ENCODE data around the gene ARID3B.
"Not testable (repeated sequence)": the region's sequence is repeated elsewhere in the genome, so short reads cannot be mapped to it uniquely, and the experiment has no call there.

Gene ARID3B, protein sequence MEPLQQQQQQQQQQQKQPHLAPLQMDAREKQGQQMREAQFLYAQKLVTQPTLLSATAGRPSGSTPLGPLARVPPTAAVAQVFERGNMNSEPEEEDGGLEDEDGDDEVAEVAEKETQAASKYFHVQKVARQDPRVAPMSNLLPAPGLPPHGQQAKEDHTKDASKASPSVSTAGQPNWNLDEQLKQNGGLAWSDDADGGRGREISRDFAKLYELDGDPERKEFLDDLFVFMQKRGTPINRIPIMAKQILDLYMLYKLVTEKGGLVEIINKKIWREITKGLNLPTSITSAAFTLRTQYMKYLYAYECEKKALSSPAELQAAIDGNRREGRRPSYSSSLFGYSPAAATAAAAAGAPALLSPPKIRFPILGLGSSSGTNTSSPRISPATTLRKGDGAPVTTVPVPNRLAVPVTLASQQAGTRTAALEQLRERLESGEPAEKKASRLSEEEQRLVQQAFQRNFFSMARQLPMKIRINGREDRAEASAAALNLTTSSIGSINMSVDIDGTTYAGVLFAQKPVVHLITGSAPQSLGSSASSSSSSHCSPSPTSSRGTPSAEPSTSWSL

DNA sequence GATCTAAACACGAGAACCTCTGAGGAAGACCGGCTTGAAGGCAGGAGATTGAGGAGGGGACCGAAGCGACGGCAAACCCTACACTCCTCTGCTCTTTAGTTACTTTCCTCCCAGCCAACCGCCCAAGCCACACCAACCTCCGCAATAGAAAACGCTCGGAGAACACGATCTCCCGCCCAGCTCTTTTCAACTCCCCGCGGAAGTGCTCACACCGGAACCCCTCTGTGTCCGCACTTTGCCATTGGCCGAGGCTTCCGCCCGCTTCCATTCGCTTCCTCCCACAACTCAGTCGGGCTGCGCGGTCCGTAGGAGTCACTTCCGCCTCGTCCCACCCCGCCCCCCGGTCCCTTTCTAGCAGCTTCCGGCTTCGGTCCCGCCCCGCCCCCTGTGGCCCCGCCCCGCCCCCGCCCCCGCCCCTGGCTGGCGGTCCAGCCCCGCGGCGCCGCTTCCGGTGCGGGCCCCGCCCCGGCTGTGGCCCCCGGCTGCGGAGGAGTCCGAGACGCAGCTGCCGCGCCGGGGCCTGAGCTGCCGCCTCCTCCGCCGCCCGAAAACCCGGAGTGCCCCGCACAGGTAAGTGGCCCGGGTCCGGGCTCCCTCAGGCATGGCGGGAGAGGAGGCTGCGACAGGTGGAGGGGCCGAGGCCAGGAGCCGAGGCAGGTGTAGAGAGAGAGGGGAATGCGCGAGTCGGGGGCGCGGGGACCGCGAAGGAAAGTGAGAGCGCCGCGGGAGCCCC is at the start of gene ARID3B:
TSS of gene ARID3B (plus strand) at position 460 of the 733 bp plus-strand sequence. CDS start 2,717 bp downstream, outside the sequence.
- DNase-seq = peak; percentile 94

DNA sequence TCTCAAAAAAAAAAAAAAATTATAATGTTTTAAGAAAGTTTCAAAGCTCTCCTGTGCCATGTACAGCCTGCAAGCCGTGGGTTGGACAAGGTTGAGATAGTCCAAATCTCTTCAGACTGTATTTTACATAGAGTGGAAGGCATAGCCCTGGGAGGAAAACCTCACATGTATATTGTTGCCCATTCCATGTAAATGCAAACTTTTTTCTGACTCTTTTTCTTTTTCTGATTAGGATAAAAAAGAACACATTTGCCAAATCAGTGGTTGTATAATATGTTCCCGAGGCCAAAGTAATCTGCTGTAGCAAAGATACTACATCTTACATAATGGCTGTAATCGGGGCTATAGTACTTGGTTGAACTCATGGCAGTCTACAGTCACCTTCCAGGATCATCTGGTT is 44.4 kb upstream of the ARID3B start:
- DNase-seq = no peak

DNA sequence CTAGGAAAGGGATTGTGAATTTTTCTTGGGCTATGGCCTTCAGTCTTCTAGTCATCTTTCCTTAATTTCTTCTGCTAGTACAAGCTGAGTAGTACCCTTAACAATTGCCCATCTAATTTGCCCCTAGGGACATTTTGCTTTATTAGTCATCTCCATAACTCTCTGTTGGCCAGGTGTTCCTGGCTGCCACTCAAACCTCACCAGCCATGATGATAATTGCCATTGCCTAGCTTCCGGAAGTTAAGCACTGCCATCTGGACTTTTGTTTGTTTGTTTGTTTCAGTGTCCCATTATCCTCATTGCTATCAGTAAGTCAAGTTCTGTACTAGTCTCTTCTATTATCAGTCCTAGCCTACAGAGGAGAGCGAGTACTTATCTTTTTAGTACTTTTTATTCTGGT is 43.4 kb upstream of the ARID3B start:
- DNase-seq = no peak

DNA sequence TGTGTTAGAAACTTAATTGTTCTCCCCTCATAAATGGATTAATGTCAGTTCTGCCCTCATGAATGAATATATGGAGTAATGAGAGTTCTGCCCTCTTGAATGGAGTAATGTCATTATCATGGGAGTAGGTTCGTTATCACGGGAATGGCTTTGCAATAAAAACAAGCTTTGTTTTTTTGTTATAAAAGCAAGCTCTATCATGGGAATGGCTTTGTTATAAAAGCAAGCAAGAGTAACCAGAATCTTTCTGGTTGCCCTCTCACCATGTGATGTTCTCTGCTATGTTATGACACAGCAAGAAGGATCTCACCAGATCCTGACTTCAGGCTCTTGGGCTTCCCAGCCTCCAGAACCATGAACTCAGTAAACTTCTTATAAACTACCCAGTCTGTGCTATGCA is 41.7 kb upstream of the ARID3B start:
- DNase-seq = no peak

DNA sequence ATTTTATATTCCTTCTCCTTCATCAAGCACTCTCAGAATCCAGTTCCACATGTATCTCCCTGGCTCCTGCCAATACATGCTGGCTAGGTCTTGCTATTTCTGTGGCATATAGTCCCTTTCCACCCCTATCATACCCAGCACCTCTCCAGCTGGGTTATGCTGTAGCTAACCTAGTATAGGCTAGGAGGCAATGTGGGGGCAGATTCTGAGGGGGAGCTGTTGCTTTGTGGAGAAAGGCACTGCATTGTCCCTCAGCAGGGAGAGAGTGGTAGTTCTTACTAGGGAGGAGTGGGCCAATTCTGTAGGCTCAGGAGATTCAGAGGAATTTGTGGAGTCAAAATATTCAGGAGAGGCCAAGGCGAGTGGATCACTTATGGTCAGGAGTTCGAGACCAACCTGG is 40.6 kb upstream of the ARID3B start:
- DNase-seq = no peak

DNA sequence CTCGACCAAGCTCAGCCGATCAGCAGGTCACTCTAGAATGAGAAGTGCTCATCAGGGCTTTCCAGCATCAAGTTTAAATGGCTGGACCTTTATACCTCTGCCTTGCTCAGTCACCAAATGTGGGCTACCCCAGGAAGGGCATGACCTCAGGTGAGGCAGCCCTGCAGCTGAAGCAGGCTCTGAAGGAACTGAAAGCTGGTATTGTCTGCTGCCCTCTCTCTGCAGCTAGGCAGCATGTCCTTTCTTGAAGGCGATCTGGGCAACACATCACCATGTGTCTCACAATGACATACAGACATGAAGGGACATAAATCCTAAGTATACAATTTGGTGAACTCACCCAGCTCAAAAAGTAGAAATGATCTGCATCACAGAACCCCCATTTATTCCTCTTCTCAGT is 38.7 kb upstream of the ARID3B start:
- DNase-seq = no peak

DNA sequence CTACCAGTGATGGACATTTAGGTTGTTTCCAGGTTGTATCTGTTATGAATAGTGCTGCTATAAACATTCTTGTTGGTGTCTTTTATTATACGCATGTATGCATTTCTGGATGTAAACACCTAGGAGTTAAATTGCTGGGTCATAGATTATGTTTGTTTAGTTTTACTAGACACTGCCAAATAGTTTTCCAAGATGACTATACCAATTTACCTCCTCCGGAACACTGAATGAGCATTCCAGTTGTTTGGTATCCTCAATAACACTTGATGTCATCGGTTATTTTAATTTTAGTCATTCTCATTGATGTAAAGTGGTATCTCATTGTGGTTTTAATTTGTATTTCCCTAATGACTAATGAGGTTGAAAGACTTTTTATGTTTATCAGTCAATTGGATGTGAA is 36.6 kb upstream of the ARID3B start:
- no peak for DNase-seq

DNA sequence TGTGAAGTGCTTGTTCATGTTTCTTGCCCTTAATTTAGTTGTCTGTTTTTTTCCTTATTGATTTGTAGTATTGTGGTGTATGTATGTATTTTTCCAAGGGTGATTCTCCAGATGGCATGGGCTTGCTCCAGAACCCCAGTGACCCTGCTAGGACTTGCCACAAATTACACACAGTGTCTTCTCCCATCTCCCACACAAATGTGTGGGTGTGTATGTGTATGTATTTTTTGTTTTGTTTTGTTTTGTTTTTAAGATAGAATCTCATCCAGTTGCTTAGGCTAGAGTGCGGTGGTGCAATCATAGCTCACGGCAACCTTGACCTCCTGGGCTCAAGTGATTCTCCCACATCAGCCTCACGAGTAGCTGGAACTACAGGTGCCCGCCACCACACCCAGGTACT is 36.2 kb upstream of the ARID3B start:
- DNase-seq = no peak

DNA sequence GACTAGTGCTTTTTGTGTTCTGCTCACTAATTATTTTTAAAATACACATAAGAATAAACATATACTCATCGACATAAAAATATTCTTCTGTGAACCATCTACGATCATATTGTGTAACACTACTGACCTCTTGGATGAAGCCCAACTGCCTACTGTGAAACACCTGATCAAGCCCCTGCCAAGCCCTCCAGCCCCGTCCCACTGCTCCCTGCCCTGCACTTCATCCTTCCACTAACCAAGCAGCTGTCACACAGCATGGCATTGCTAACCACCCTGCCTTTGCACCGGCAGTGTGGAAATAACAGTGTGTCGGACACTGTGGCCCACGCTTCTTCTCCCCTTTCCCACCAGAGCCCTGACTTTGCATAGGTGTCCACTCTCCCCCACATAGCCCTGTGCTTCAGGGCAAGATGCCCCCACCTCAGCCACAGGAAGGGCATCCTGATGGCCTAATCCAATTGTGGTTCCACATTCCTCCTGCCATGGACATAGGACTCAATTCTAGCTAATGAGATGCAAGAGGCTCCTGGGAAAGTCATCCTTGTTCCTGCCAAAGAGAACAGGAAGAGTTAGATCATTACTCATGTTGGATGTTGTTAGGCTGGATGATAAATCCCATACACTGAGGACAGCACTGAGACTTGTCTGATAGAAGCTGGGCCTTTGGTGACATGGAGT is 35.0 kb upstream of the ARID3B start:
- DNase-seq = no peak

DNA sequence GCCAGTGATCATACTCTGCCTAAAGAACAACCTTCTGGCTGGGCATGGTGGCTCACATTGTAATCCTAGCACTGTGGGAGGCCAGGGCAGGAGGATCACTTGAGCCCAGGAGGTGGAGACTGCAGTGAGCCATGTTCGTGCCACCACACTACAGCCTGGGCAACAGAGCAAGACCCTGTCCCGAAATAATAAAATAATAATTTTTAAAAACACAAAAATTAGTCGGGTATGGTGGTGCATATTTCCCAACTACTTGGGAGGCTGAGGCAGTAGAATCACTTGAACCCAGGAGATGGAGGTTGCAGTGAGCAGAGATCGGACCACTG is 34.5 kb upstream of the ARID3B start:
- DNase-seq = no peak

DNA sequence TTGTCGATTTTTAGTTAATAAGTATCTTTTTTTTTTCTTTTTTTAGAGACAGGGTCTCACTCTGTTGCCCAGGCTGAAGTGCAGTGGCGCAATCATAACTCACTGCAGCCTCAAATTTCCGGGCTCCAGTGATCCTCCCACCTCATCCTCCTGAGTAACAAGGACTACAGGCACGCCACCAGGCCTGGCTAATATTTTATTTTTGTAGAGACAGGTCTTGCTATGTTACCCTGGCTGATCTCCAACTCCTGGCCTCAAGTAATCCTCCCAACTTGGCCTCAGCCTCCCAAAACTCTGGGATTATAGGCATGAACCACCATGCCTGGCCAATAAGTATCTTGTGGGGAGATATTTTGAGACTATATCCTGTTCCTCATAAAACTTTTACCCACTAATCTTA is 29.4 kb upstream of the ARID3B start:
- DNase-seq = peak; percentile 53

DNA sequence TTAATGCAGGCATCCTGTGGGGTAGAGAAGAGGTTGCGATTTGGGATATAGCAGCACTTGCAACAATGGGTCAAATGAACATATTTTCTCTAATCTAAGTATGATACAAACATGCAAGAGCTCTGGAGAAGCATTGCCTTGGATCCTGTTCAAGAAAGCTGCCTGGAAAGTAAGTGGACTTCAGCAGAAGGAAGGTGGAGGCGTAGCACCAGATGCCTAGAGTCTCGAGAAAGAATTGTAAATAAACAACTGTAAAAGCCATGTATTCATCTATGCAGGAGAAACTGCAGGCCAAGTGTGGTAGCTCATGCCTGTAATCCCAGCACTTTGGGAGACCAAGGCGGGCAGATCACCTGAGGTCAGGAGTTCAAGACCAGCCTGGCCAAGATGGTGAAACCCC is 27.0 kb upstream of the ARID3B start:
- not testable (repeated sequence) for DNase-seq

DNA sequence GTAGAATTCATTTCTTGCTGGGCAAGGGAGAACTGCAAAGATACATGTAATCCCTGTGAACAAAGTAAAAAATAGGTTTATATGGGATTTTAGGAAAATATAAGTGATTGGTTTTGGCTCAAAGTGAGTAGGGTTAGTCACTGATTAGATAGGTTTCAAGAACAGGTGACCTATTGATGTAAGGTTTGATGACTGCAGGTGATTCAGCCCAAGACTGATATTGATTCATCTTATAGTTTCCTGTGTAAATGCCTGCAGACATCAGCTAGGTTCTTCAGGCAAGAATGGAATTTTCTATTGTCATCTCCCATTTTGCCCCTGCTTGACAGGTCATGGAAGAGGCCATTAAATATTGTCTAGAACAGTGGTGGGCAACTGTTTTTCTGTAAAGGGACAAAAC is 23.9 kb upstream of the ARID3B start:
- DNase-seq = no peak

DNA sequence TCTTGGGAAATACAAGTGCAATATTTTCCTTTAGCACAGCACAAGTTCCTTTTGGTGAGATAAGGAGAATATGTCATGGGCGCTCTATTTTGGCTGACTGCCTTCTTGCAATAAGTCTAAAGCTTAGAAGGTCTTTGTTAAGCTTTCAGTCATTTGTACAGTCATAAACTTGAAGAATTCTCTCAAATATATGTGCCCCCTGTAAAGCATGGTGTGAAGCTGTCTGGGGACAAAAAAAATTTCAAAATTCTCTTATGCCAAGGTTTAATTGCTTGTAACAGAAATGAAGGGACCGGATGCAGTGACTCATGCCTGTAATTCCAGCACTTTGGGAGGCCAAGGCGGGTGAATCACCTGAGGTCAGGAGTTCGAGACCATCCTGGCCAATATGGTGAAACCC is 21.7 kb upstream of the ARID3B start:
- no peak for DNase-seq

DNA sequence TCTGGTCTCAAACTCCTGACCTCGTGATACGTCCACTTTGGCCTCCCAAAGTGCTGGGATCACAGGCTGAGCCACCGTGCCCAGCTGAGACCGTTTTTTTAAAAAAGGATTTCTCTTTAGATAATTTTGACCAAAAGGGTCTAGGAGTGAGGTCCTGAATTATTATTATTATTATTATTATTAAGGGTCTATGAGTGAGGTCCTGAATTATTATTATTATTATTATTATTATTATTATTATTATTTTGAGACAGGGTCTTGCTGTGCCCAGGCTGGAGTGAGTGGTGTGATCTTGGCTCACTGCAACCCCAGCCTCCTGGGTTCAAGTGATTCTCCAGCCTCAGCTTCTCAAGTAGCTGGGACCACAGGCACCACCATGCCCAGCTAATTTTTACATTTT is 20.6 kb upstream of the ARID3B start:
- DNase-seq = no peak

DNA sequence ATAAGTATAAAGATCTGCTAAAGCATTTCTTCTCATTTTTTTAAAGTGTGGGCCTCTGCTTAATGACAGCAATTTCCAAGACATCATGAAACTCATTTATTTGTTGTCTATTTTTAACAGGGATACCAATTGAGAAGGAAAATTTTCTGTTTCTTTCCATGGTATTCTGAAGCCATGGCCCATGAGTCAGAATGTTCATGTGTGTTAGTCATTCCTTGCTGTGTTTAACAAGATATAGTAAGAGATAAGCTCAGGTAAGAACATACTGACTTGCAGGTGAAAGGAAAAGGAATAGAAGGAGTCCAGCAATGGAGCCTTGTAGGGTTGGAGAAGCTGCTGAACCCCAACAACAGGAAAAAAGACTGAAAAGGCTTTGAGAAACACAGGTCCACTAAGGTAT is 17.0 kb upstream of the ARID3B start:
- DNase-seq = no peak

DNA sequence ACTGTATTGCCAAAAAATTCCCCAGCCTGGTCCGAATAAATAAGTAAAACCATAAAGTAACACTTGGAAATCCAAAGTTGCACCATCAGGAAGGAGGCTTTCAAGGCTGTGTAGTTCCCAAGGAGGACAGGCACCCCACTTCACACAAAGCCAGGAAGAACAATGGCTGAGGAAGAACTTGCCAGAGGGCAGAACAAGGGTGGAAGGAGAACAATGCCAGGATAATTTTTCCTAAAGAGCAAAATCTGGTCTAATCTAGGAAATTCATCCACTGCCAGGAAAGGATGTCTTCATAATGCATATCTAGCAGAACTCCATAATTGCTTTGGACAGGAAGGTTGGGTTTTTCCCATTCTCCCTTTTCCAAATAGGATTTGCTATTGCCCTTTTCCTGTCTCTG is 15.7 kb upstream of the ARID3B start:
- DNase-seq = no peak

DNA sequence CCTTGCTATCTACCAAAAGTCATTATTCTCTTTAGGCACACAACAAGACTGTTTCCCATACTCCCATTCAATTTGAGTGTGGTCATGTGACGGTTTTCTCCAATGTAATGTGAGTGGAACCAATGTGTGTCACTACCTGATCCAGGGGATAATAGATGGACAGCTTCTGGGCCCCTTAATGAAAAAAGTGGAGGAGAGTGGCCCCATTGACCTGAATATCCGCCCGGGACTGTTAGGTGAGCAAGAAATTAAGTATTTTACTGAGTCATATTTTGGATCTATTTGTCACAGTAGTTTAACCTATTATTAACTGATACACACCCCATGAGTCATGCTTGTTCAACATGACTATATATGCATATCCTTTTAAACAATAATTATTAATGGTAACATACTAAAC is 15.1 kb upstream of the ARID3B start:
- no peak for DNase-seq

DNA sequence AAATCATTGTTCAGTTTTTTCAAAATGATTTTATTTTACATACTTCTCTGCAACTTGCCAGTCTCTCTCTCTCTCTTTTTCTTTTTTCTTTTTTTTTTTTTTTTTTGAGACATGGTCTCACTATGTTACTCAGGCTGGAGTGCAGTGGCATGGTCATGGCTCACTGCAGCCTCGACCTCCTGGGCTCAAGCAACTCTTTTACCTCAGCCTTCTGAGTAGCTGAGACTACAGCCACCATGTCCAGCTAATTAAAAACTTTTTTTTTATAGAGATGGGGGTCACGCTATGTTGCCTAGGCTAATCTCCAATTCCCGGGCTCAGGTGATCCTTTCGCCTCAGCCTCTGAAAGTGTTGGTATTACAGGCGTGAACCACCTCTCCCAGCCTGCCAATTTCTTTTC is 12.1 kb upstream of the ARID3B start:
- no peak for DNase-seq

DNA sequence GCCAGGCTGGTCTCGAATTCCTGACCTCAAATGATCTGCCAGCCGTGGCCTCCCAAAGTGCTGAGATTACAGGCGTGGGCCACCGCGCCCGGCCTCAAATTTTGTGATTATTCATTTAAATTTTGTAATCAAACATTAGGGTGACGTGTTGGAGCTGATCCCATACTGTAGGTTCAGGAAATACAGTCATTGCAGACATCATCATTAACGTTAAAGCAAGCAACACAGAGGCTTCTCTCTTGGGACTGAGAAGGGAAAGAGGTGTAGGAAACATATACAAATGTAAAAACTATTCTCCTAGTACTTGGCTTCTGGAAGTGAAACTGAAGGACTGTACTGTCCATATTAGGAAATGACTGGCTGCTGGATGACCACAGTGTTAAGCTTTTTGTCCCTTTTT is 11.1 kb upstream of the ARID3B start:
- DNase-seq = no peak

DNA sequence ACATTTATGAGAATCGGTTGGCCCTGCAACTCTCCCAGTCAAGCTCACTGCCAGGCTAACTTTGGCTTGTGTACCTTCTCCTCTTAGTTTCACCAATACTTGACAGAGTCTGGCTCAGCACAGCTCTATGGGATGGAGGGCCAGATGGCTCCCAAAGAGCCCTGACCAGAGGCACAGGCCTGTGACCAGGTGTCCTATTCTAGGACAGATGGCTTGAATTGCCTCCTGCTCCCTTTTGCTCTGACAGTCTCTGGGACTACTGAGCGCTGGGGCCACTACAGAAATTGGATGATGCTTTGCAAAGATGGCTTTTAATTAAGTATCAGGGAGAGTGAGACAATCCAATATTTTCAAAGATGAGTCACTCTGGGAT is 10.3 kb upstream of the ARID3B start:
- no peak for DNase-seq

DNA sequence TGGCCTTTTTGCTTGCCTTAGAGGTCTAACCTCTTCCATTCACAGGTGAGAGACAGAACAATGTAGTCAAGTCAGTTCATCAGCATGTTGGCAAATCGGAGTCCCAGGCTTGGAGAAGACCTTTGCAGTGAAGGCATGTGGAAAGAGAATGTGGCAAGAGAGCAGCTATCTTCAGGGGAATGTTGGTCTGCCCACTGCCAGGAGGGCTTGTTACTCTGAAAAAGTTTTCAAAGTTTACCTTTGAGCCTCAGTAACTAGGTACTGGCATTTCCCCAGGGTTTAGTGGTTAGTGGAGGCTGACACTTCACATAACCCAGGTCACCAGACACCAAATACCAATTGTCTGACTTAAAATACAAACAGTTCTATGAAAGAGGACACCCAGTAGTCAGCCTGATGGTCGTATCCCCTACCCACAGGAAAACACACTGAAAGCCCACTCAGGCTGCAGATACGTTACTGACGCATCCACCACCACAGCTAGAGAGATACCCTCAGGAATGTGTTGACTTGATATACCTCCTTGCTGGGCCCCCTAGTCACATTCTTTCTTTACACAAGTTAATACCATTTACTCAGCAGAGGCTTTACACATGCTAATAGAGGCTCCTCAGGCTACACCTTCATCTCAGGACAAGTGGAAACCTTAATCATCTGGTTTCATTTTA is 9.7 kb upstream of the ARID3B start:
- no peak for DNase-seq

DNA sequence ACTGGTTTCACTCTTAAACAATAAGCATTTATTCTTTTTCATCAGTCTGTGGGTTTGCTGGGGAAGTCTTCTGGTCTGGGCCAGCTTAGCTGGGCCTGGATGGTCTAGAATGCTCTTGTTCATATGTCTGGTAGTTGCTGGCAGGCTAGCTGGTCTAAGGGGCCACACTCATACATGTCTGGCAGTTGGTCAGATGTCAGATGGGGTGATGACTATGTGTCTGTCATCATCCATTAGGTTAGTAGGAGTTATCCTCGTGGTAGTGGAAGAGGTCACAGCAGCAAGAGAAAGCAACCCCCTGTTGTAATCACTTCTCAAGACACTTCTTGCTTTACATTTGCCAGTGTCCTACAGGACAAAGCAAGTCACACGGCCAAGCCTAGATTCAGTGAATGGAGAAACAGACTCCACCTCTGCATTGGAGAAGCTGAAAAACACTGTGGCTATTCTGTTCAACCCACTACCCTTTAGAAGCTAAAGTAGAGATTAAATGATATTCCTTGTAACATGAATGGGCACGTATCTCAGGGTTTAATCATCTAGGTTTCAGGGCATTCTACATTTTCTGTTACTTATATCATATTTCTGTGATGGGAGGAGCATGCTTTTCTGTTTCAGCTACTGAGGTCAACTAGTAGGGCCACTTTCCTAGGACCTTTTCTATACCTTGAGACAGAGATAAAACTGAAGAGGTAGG is 5.5 kb upstream of the ARID3B start:
- DNase-seq = peak; percentile 11

Data from GF-D8 (cell line).